ENCODE measurements around the gene GDF2.

GDF2 gene

GRCh38 chr10:47371629-47372485 lies 49.6 kb downstream of the GDF2 start:
- no peak for DNase-seq

GRCh38 chr10:47372726-47373125 lies 50.5 kb downstream of the GDF2 start:
- no peak for DNase-seq

- no peak for DNase-seq
Measured at GRCh38 chr10:47374611-47375536, 52.6 kb downstream of the GDF2 start.

GRCh38 chr10:47376522-47377220 lies 54.4 kb downstream of the GDF2 start:
- no peak for DNase-seq

Measured in NCI-H187 (cell line).